A673 (cell line): Measurements from ENCODE around the gene ARL5B. TPM values are rescaled to one million over a fixed set of nuclear protein-coding genes. Genes with fewer than 3 reads are reported as not detected.

Experiments used
- BruUV-seq: library from RNA; stranded (reverse); fragments of 400-500 nt; replicated peaks from 2 replicates; lab custom pipeline; 2021; lab: Mats Ljungman, UMichigan
- CTCF ChIA-PET: fragments of 300-600 bp; sonication (Branson Sonifier 250); formaldehyde crosslinking; loops from one replicate; lab custom pipeline; 2022; ENCODE audit warnings: antibody characterized with exemption; lab: Charles Lee
- POLR2A ChIA-PET: fragments of 300-600 bp; sonication (Branson Sonifier 250); formaldehyde crosslinking; loops from one replicate; lab custom pipeline; 2022; ENCODE audit warnings: antibody characterized with exemption; ENCODE audit not compliant: low non-redundant PET; lab: Charles Lee
- DNase-seq: peaks from one replicate; pipeline ENCODE4 v3.0.0-alpha.2; 2015; ENCODE audit warnings: low spot score
- H3K27ac ChIP-seq: fragments of 200-600 bp; sonication (generic); 2 replicates; pipeline ENCODE4 v1.5.1; 2016; ENCODE audit warnings: mixed run types, low read depth, mild to moderate bottlenecking, mixed read lengths, antibody characterized with exemption, low read length; ENCODE audit not compliant: poor library complexity, severe bottlenecking
- H3K27me3 ChIP-seq: fragments of 200-600 bp; sonication (generic); replicated peaks from 2 replicates; pipeline ENCODE4 v1.6.1; 2017; ENCODE audit warnings: mixed run types, low read depth, mild to moderate bottlenecking, mixed read lengths, antibody characterized with exemption, low read length; ENCODE audit not compliant: insufficient read depth, poor library complexity
- H3K36me3 ChIP-seq: fragments of 200-600 bp; sonication (generic); 2 replicates; pipeline ENCODE4 v1.6.1; 2016; ENCODE audit warnings: mixed run types, mild to moderate bottlenecking, mixed read lengths, antibody characterized with exemption, low read length; ENCODE audit not compliant: insufficient read depth, poor library complexity, severe bottlenecking
- H3K4me1 ChIP-seq: fragments of 200-600 bp; sonication (generic); 2 replicates; pipeline ENCODE4 v1.6.1; 2017; ENCODE audit warnings: mixed run types, mild to moderate bottlenecking, mixed read lengths, antibody characterized with exemption, low read length; ENCODE audit not compliant: insufficient read depth, poor library complexity, severe bottlenecking
- H3K4me3 ChIP-seq: fragments of 200-600 bp; sonication (generic); 2 replicates; pipeline ENCODE4 v1.5.1; 2016; ENCODE audit warnings: low read depth, mixed run types, mild to moderate bottlenecking, mixed read lengths, low read length; ENCODE audit not compliant: poor library complexity, severe bottlenecking
- H3K9me3 ChIP-seq: fragments of 200-600 bp; sonication (generic); 2 replicates; pipeline ENCODE4 v1.6.1; 2016; ENCODE audit warnings: mixed run types, low read depth, mild to moderate bottlenecking, mixed read lengths, antibody characterized with exemption, low read length; ENCODE audit not compliant: poor library complexity, severe bottlenecking
- CTCF ChIP-seq: fragments of 300-800, 200-600 bp; sonication (generic); conservative IDR thresholded peaks from 2 replicates; pipeline ENCODE4 v1.5.1; 2017; ENCODE audit warnings: low read depth, mild to moderate bottlenecking, antibody characterized with exemption, low read length, moderate library complexity, mixed read lengths
- EZH2 ChIP-seq: fragments of 200-600 bp; sonication (generic); IDR thresholded peaks from 2 replicates; pipeline ENCODE4 v1.6.1; 2017; ENCODE audit warnings: borderline replicate concordance, low read depth, mild to moderate bottlenecking, mixed read lengths, antibody characterized with exemption, low read length; ENCODE audit not compliant: poor library complexity, severe bottlenecking
- intact Hi-C: fragments of 100-400 bp; cut with micrococcal nuclease; formaldehyde crosslinking; loops from one replicate; pipeline ENCODE4 v1.10.0; 2022; ENCODE audit not compliant: unreplicated experiment
- total RNA-seq: library from RNA; stranded (reverse); gene quantifications from 2 replicates; pipeline ENCODE4 v1.2.3, GENCODE V29; 2021

The ARL5B gene
- total RNA-seq, 1 experiment from 2014 or later = 30.2 TPM

- POLR2A ChIA-PET = interaction anchor here (0.7 kb wide), 1 partner anchor 31 kb away, joined by 7 read pairs; no protein-coding TSS in a partner anchor
- no TSS peak for BruUV-seq
- Histone ChIP-seq H3K27me3 (no peaks in the 10 kb centered on the region), H3K4me1 (peaks cover 12% of the 10 kb centered on the region), H3K4me3 (no peak overlapping the region), H3K9me3 (no peaks in the 10 kb centered on the region), H3K27ac (no peak overlapping the region), H3K36me3 (no peaks in the 10 kb centered on the region)
- CTCF ChIA-PET = interaction anchor here (0.7 kb wide), 1 partner anchor 514 kb away, joined by 3 read pairs; no protein-coding TSS in a partner anchor
- DNase-seq = peak; percentile 64
- intact Hi-C loops = loop anchor here (5.0 to 10.0 kb wide), 2 partner anchors 225 to 928 kb away; no protein-coding TSS in a partner anchor
- TF ChIP-seq EZH2 (no peak), CTCF (peak; percentile 65)
These were observed 30.3 kb downstream of the ARL5B start for GRCh38 chr10:18689498-18689897.

GRCh38 chr10:18690541-18690940 is 31.3 kb downstream of the ARL5B start:
- Histone ChIP-seq H3K9me3 (no peaks in the 10 kb centered on the region), H3K27me3 (no peaks in the 10 kb centered on the region), H3K4me3 (no peak overlapping the region), H3K4me1 (peaks cover 5% of the 10 kb centered on the region), H3K36me3 (no peaks in the 10 kb centered on the region), H3K27ac (no peak overlapping the region)
- no TSS peak for BruUV-seq
- TF ChIP-seq EZH2 = no peak
- TF ChIP-seq CTCF = no peak
- POLR2A ChIA-PET = no interaction called here
- no peak for DNase-seq
- intact Hi-C loops = loop anchor here (10.0 kb wide), 1 partner anchor 1124 kb away; the partner anchor contains the start of gene PLXDC2
- CTCF ChIA-PET = no interaction called here

GRCh38 chr10:18699849-18700840 is 40.9 kb downstream of the ARL5B start:
- Histone ChIP-seq H3K27ac (no peak overlapping the region), H3K4me3 (no peak overlapping the region), H3K9me3 (peaks cover 4% of the 10 kb centered on the region), H3K36me3 (no peaks in the 10 kb centered on the region), H3K27me3 (no peaks in the 10 kb centered on the region), H3K4me1 (no peaks in the 10 kb centered on the region)
- ChIA-PET CTCF (no interaction called here), POLR2A (interaction anchor here (0.6 kb wide), 1 partner anchor 41 kb away, joined by 10 read pairs; the partner anchor contains the start of gene ARL5B)
- no peak for DNase-seq
- TF ChIP-seq CTCF (no peak), EZH2 (no peak)
- BruUV-seq = no TSS peak
- intact Hi-C loops = loop anchor here (10.0 kb wide), 1 partner anchor 1115 kb away; the partner anchor contains the start of gene PLXDC2
